HT1080 (cell line): ENCODE measurements around the gene CDH5. TPM values are rescaled to one million over a fixed set of nuclear protein-coding genes. Genes with fewer than 3 reads are reported as not detected.
A peak's percentile ranks its signal among the peaks of the same experiment; 100 is the strongest.

Experiments
- DNase-seq: peaks from one replicate; pipeline ENCODE4 v3.0.0-alpha.2; 2015; ENCODE audit warnings: low read depth
- total RNA-seq: library from RNA; depleted of rRNA; stranded (reverse); fragments of >200 nt; shearing (Covaris generic); gene quantifications from 2 replicates; pipeline ENCODE4 v1.2.3, GENCODE V29; 2014

Gene CDH5
- total RNA-seq, 1 experiment from 2014 or later: 0.03 TPM

DNA sequence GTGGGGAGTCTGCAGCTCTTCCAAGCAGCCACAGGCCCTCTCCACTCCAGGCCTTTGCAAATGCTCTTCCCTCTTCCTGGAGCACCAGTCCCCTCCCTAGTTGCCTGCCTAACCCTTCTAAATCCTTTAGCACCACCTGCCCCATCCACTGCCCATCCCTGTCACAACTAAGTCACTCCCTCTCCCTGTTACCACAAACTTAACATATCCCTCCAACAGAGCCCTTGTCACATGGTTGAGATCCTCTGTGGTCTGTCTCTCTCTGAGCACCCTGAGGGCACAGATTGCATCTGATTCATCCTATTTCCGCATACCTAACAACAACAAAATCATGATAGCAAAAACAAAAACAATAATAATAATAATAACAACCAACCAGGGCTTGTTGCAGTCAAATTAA, 49.6 kb downstream of the CDH5 start:
- DNase-seq: no peak

DNA sequence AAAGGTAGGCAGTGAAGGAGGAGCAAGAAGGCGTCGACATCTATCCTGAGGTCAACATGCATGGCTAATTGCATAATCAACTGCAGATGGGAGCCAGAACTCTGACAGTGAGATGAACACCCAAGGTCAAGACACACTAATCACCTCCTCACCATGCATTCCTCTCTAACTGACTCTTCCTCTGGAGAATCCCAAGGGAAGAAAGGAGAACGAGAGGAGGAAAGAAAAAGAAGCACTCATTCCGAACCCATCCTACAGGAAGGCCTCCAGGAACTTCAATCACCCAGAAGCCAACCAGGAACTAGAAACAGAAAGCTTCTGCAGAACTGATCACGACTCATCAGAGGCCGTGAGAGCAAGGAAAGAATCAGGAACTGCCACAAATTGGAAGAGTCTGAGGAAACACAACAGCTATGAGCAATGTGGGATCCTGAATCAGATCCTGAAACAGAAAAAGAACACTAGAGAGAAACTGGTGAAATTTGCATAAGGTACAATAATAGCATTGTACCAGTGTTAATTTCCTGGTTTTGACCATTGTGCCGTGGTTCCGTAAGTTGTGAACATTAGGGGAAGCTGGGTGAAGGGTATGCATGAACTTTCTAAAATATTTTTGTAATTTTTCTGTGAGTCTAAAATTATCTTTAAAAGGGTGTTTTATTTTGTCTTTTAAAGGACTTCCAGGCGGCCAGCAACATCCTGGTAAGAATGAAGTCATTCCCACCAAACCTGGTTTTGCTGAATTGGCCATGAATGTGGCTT, 50.6 kb downstream of the CDH5 start:
- DNase-seq: peak; percentile 65

DNA sequence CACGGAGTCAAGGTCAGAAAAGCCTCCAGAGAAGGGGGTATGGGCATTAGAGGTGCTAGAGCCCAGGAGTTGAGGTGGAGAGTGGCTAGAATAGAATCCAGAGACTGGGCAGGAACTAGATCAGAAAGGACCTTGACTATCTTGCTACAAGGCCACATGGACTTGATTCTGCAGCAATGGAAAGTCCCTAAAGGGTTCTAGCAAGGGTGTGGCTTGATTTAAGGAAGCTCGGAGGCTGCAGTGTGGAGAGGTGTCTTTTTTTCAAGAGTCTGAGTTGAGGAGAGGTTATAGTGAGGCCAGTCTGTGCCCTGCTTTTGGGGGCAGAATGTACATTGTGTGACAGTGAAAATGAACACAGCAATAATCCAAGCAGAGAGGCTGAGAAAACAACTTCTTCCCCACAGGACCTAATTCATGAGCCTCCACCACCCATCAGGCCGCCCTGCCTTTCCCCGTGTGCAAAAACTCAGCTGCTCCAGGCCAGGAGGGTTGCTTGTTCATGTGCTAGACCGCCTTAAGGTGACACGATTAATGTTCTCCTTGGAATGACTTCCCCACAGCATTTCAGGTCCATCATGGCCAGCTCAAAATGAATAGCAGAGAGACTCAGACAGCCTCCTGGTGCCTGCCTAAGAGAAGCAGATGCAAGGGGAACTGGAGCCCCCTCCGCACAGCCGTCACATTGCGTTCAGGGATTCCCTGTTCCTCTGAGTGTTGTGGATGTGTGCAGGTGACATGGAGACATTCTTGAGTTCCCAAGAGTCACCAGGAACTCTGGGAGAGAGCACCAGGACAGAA, 51.9 kb downstream of the CDH5 start:
- no peak for DNase-seq

DNA sequence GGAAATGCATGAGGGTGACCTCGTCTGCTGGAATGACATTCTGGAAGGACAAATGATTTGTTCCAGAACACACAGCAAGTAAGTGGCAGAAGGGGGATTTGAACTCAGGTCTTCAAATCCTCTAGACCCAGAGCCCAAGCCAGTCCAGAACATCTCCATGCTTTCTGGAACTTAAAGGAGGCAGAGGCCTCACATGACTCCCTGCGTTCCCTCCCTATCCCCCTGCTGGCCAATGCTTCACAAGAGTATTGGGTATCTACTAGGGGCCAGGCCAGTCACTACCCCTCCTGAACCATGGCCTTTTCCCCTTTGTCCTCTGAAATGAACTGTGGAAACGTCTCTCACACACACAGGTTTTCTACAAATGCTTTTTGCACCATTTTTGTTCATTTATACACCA, 53.0 kb downstream of the CDH5 start:
- DNase-seq: no peak

DNA sequence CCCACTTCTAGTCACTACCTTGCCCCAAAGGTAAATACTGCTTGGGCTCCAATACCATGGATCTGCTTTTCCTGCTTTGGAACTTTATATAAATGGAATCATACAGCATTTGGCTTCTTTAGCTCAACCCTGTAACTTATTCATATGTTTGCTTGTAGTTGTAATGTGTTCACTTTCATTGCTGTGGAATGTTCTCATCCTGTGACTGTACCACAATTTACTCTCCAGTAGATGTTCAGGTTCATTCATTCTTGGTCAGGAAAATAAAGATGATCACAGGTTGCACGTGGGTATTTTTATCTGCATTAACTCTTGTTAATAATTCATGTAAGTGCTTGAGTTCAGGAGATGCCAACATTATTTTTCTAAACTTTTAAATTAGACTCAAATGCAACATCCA, 53.9 kb downstream of the CDH5 start:
- DNase-seq: no peak

DNA sequence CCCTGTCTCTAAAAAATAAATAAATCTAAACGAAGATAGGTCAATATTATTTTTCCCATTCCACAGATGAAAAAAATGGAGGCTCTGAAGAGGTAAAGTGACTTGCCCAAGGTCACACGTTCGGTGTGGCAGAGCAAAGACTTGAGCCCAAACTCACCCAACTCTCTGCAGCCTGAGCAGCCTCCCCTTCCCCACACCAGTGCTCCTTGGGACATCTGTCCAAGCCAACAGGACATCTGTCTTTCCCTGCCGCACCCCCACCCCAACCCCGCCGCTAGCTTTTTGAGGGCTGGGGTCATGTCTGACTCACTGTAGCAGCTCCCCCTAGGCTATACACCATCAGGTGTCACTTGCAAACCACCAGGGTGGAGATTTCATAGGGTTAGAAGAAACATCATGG, 55.4 kb downstream of the CDH5 start:
- DNase-seq: no peak

DNA sequence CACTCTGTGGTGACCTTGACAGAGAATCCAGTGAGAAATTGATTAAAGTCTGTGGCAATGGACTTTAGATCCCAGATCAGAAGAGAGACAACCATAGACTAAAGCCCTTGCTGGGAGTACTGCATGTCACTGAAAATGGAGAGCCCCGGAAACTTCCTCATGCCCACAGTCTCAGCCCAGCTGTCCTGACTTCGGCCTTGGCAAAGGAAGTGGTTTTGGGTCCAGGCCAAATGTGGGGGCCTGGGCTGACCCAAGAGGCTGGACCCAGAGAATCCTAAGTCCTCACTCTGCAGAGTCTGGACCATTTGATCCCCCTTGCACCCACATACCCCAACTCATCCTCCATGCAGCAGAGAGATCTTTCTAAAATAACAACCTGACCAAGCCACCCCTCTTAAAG, 55.9 kb downstream of the CDH5 start:
- DNase-seq: no peak

DNA sequence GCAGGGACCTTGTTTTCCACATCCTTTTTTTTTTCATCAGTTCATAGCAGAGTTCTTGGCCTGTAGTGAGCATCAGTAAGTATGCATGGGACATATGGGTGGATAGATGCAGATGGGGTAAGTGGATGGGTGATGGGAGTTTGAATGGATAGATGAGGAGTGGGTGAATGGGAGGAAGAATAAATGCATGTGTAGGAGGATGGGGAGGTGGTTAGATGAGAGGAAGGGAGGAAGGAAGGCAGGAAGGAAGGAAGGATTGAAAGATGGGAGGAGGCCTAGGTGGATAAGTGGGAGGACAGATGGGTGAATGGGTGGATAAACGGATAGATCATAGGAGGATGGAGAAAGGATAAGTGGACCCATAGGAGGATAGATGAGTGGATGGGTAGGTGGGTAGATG, 56.7 kb downstream of the CDH5 start:
- no peak for DNase-seq

DNA sequence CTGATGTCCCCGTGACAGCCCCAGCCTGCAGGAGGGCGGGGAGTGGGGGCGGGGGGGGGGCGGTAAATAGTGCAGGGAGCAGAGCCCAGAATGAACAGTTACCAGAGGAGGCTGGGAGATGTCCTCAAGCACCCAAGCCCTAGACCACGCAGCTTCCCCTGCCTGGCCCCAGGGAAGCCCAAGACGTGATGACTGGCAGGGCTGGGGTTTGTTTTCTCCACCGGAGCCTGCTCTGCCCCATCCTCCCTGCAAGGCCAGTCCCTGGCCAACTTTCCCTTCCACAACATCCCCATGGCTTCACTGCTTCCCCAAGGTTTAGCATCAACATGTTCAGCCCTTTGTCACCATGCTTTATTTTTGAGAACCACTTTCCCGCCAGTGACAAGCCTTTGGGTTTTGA, 59.2 kb downstream of the CDH5 start:
- DNase-seq: no peak

DNA sequence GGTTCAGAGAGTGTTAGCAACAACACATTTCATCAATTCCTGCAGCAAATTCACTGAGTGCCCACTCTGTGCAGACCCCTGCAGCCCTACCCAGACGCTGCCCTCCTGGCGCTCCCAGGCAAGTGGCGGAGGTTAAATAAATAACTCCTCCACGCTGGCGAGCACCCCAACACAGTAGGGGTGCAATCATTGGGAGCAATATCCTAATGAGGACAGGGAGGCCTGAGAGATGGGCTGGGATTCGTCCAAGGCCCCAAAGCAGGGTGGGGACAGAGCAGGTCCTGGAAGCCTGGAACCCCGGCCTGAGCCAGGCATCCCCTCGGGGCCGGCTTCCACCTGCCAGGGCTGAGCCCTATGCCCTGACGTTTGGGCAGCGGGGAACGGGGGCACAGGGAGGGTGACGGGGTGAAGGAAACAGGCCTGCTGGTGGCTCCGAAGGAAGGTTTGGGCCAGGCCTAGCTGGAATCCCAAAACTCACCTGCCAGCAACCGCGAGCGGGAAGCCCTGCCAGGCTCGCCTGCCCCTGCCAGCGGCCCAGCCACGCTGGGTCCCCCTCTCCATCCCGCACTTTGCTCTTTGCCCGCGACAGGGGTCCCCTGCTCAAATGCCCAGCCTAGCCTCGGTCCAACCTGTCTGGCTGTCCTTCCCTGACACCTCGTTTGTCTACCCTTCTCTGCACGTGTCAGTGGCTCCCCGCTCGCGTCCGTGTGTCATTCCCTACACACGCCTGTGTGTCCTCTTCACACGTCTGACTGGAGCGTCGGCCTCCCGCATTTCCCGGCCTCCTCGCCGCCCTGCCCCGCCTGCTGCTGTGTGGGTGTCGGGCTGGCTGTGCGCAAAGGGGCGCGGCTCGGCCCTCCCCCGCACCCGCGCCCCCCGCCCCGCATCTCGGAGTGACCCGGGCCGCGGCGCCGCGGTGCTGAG, 59.9 kb downstream of the CDH5 start:
- DNase-seq: no peak

DNA sequence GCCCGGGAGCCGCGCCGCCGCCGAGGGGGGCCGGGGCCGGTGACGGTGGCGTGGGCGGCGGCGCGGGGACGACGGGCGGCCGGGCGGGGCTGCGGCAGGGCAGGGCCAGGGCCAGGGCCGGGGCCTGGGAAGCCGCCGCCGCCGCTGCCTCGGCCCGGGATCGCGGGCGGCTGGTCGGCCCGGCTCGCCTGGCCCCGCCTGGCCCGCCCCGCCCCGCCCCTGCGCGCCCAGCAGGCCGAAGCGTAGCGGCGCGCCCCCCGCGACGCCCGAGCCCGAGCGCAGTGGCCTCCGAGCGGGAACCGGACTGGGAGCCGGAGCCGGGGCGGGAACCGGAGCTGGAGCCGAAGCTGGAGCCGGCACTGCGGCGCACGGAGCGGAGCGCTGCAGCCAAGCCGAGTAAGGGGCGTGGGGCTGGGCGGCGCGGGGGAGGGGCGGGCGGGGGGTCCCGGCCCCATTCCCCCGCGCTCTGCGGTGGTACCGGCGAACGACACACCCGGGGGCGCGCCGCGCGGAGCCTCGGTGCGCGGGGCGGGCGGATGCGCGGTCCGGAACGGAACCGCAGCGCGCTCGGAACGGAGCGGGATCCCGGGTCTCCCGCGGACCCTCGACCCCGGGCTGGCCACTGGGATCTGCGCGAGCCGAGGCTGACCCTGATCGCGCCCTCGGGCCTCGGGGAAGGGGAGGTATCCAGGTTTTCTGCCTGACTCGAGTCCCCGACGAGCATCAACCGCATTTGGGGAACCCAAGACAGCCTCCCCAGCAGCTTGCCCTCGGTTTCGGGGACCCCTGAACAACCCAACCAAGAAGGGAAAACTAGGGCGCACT, 60.8 kb downstream of the CDH5 start, which contains the start of gene BEAN1:
TSS of gene BEAN1 (plus strand) at position 260 of the 825 bp plus-strand sequence. CDS start 10,382 bp downstream, outside the sequence.
- no peak for DNase-seq

DNA sequence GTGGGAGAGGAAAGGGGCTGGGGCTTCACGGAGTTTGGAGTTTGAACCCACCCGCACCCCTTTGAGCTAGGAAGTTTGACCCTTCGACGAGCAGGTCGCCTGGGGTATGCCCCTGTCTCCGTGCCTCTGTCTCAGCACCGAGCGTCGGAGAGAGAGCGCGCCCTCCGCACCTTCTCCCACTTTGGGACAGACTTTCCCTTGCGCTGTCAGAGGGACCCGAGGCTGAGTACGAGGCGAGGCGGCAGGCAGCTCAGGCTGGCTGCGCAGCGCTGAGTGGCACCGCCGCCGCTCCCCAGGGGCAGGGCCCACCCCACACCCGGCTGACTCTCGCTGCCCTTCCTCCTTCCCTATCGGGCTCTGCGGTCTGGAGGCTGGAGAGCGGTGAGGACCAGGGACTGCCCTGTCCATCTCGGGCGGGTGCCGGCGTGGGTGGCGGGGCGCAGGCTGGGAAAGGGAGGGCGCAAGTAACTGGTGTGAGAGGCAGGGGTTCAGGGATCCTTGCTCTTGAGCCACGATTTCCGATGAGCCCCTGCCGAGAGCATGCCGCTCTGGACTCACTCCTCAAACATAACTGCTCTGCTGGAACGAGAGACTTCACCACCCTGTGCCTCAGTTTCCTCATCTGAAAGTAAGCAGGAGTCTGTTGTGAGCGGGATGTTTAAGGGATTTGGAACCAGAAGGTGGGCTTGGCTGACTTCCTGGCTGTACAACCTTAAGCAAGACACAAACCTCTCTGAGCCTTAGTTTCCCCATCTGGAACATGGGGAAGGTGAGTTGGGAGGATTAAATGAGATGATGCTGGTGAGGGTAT, 61.6 kb downstream of the CDH5 start:
- no peak for DNase-seq

DNA sequence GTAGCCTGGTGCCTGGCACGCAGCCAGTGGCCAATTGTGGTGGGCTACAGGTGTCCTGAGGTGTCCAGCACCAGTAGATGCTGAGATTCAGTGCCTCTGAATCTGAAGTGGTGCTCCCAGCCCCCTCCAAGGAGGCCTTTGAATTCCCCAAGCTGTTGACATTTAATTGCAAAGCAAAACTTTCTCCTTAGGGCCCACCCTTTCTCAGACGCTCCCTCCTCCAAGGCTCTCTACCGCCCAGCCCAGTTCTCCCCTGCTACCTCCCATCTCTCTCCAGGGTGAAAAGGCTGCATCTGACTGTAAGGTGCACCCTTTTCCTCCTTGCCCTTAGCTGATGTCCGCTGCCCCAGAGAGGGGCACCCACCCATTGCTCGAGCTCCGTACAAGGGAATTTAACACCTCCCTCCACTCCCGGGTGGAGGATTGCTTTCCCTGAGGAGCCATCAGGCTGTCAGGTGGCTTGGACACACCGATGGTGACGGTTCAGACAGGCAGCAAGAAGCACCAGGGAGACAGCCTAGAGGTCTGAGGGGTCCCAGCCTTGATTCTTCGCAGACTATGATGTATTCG, 62.3 kb downstream of the CDH5 start:
- DNase-seq: no peak

DNA sequence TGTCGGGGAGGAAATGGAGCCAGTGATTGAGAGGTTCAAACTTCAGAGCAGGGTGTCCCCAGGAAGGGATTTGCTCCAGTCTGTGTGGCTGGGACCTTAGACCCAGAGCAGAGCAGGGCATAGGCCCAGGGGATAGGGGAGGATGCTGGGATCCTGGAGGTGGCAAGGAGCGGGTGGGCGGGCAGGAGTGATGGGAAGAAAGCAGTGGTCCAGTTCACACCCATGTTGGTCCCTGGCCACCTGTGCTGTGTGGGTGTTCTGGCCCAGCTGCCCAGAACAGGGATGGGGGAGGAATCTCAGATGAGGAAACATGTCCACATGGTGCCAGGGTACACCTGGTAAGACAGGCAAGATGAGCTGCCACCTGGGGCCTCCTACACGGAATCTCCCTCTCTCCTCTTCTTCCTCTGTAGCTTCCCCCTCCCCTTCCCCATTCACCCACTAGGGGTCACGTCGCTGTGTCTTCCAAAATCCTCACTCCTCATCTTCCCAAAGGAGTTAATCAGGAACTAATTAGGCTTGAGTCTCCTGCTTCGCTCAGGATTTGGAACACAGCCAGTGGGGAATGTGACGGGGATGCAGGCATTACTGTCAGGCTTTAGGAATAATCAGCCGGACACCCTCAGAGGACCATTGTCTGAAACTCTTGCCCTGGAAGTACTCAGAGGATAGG, 62.9 kb downstream of the CDH5 start:
- no peak for DNase-seq

DNA sequence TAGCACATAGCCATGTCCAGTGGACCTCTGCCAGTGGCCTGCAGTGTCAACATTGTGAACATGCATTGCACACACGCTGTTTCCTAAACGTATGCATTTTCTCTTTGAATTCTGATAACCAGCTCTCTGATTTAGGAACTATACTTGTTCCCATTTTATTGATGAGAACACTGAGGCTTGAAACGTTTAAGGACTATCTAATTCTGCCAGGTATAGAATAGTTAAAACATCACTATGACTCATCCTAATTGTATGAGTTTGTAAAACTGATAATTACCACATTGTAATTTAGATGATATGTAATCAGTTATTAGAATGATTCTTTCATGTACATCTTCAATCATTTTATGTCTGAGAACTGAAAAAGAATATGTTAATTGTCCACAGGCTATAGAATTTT, 63.7 kb downstream of the CDH5 start:
- no peak for DNase-seq

DNA sequence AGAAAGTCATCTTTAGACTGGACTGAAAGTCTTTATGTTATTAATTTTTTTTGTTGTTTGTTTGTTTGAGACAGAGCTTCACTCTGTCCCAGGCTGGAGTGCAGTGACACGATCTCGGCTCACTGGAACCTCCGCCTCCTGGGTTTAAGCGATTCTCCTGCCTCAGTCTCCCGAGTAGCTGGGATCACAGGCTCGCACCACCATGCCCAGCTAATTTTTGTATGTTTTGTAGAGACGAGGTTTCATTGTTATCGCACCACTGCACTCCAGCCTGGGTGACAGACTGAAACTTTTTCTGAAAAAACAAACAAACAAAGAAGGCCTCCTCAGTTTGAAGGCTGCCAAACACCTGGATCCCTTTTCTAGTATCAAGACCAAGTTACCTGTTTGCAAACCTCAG, 65.3 kb downstream of the CDH5 start:
- DNase-seq: no peak

DNA sequence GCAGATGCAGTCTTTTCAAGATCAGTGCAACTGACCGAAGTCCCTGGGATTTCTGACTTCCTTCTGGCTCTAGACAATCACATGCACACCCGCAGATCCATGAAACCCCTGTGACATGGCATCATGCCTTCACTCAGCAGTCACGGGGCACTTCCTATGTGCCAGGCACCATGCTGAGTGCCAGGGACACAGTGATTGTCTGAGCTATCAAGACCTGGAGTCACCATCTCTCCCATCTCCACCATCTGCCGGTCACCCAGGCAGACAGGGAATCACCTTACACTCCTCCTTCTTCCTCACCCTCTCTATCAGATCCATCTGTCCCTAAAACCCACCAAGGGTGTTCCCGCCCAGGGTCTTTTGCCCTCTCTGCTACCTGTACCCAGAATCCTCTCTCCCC, 65.9 kb downstream of the CDH5 start:
- no peak for DNase-seq

DNA sequence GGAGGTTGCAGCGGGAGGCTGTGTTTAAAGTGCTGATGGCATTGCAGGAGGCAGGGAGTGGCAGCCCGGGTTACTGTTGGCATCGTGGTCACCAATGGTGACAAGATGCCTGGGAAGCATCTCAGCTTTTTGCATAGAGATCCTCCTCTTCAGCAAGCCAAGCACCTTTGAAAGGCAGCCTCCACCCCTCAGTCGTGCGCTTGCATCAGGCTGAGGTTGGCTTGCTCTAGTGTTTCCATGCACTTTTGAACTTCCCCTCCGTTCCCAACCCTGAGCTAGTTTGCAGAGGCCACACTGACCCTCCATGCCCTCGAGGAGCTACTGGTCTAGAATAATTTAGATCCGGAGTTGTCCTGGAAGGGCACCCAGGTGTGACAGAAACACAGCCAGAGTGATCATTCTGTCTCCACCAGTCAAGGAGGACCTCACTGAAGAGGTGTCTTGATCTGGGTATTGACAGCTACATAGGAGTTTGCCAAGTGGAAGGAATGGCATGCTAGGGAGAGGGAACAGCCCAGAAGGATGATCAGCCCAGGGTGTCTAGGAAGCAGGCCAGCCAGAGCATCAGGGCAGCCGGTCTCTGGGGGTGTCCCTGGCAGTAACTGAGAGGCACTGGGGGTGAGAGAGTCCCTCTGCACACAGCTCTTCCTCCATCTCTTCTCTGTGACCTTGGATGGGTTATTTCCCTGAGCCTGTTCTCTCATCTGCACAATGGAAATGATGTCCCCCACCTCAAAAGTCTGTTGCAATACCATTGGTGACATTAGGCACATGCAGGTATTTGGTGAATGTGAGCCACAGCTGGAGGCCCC, 68.3 kb downstream of the CDH5 start:
- DNase-seq: no peak
